Astrocyte (in vitro differentiated cells and primary cell): ENCODE results near the gene FGGY. TPM values are rescaled to one million over a fixed set of nuclear protein-coding genes. Genes with fewer than 3 reads are reported as not detected.

Experiments used
- DNase-seq: peaks from one replicate; pipeline ENCODE4 v3.0.0-alpha.2; 2010; ENCODE audit warnings: low read depth
- FAIRE-seq: peaks from 2 replicates; lab custom pipeline; 2011; peaks lifted over from hg19 to GRCh38; lab: Jason Lieb, UNC
- H2AFZ ChIP-seq: 2 replicates; pipeline ENCODE4 v1.6.0; 2012; ENCODE audit warnings: low read depth, low read length, inconsistent platforms
- H3K27ac ChIP-seq: 2 replicates; pipeline ENCODE4 v1.5.1; 2011; ENCODE audit warnings: low read depth, low read length, inconsistent platforms
- H3K27me3 ChIP-seq: 2 replicates; pipeline ENCODE4 v1.6.0; 2011; ENCODE audit warnings: low read length, inconsistent platforms; ENCODE audit not compliant: insufficient read depth
- H3K36me3 ChIP-seq: 2 replicates; pipeline ENCODE4 v1.5.1; 2011; ENCODE audit warnings: low read length, inconsistent platforms; ENCODE audit not compliant: insufficient read depth
- H3K4me1 ChIP-seq: 2 replicates; pipeline ENCODE4 v1.5.1; 2011; ENCODE audit warnings: low read length, inconsistent platforms; ENCODE audit not compliant: insufficient read depth
- H3K4me2 ChIP-seq: 2 replicates; pipeline ENCODE4 v1.6.0; 2012; ENCODE audit warnings: low read length, inconsistent platforms
- H3K4me3 ChIP-seq: 2 replicates; pipeline ENCODE4 v1.5.1; 2011; ENCODE audit warnings: low read depth, mild to moderate bottlenecking, low read length, inconsistent platforms; ENCODE audit not compliant: insufficient read depth
- H3K79me2 ChIP-seq: 2 replicates; pipeline ENCODE4 v1.6.0; 2012; ENCODE audit warnings: mild to moderate bottlenecking, low read length, inconsistent platforms; ENCODE audit not compliant: insufficient read depth
- H3K9ac ChIP-seq: 2 replicates; pipeline ENCODE4 v1.6.0; 2012; ENCODE audit warnings: mild to moderate bottlenecking, low read length, inconsistent platforms
- H3K9me3 ChIP-seq: 2 replicates; pipeline ENCODE4 v1.5.1; 2012; ENCODE audit warnings: low read depth, mild to moderate bottlenecking, low read length, inconsistent platforms; ENCODE audit not compliant: insufficient read depth
- H4K20me1 ChIP-seq: 2 replicates; pipeline ENCODE4 v1.6.0; 2012; ENCODE audit warnings: low read length, inconsistent platforms; ENCODE audit not compliant: insufficient read depth
- H3K27ac Mint-ChIP-seq: one replicate; pipeline ENCODE4 v1.8.0; 2021; ENCODE audit warnings: mild to moderate bottlenecking, mixed read lengths; ENCODE audit not compliant: unreplicated experiment
- H3K27me3 Mint-ChIP-seq: one replicate; pipeline ENCODE4 v1.8.0; 2021; ENCODE audit warnings: low read depth, mixed read lengths; ENCODE audit not compliant: unreplicated experiment
- H3K36me3 Mint-ChIP-seq: one replicate; pipeline ENCODE4 v1.8.0; 2021; ENCODE audit warnings: low read depth, mixed read lengths; ENCODE audit not compliant: unreplicated experiment
- H3K4me1 Mint-ChIP-seq: one replicate; pipeline ENCODE4 v1.8.0; 2021; ENCODE audit warnings: low read depth, mixed read lengths; ENCODE audit not compliant: unreplicated experiment
- H3K4me3 Mint-ChIP-seq: one replicate; pipeline ENCODE4 v1.8.0; 2021; ENCODE audit warnings: mild to moderate bottlenecking, moderate library complexity, mixed read lengths; ENCODE audit not compliant: unreplicated experiment
- H3K9me3 Mint-ChIP-seq: one replicate; pipeline ENCODE4 v1.8.0; 2021; ENCODE audit warnings: mild to moderate bottlenecking, mixed read lengths; ENCODE audit not compliant: unreplicated experiment
- CTCF ChIP-seq: IDR thresholded peaks from 2 replicates; pipeline ENCODE4 v1.5.1; 2011; ENCODE audit warnings: low read depth, mild to moderate bottlenecking, inconsistent platforms, low read length, moderate library complexity; ENCODE audit not compliant: insufficient read depth
- EZH2 ChIP-seq: IDR thresholded peaks from 2 replicates; pipeline ENCODE4 v1.6.1; 2012; ENCODE audit warnings: mild to moderate bottlenecking, low read length, inconsistent platforms; ENCODE audit not compliant: insufficient read depth
- total RNA-seq: library from RNA; stranded (reverse); gene quantifications from 2 replicates; pipeline ENCODE4 v1.2.1, GENCODE V29; 2021

Gene FGGY
- total RNA-seq, 1 donor from 2014 or later: 6.8 TPM

GRCh38 chr1:59474496-59474895, 177.6 kb downstream of the FGGY start:
- TF ChIP-seq CTCF: no peak
- no peak for TF ChIP-seq EZH2
- no peaks in the 10 kb centered on the region for H3K79me2 ChIP-seq
- H2AFZ ChIP-seq: no peak overlapping the region
- no peak for FAIRE-seq
- H3K4me2 ChIP-seq: no peak overlapping the region
- Mint-ChIP-seq H3K4me1 (peaks cover 17% of the 10 kb centered on the region), H3K9me3 (peaks cover 7% of the 10 kb centered on the region), H3K27ac (no peak overlapping the region), H3K4me3 (no peak overlapping the region), H3K36me3 (peaks cover 9% of the 10 kb centered on the region), H3K27me3 (no peaks in the 10 kb centered on the region)
- no peaks in the 10 kb centered on the region for H3K36me3 ChIP-seq
- no peaks in the 10 kb centered on the region for H3K27me3 ChIP-seq
- no peaks in the 10 kb centered on the region for H4K20me1 ChIP-seq
- no peak overlapping the region for H3K4me3 ChIP-seq
- peaks cover 5% of the 10 kb centered on the region for H3K4me1 ChIP-seq
- H3K9me3 ChIP-seq: no peaks in the 10 kb centered on the region
- H3K9ac ChIP-seq: no peak overlapping the region
- no peak overlapping the region for H3K27ac ChIP-seq
- no peak for DNase-seq

- peaks cover 17% of the 10 kb centered on the region for H3K4me1 Mint-ChIP-seq
Measured at GRCh38 chr1:59475737-59476136, 178.8 kb downstream of the FGGY start.

More at GRCh38 chr1:59475737-59476136, 178.8 kb downstream of the FGGY start:
- no peak overlapping the region for H3K4me3 Mint-ChIP-seq
- Histone ChIP-seq H3K9me3 (no peaks in the 10 kb centered on the region), H3K36me3 (no peaks in the 10 kb centered on the region), H3K4me2 (no peak overlapping the region), H3K79me2 (no peaks in the 10 kb centered on the region), H3K9ac (no peak overlapping the region), H4K20me1 (no peaks in the 10 kb centered on the region), H3K27ac (no peak overlapping the region), H2AFZ (no peak overlapping the region), H3K4me3 (no peak overlapping the region), H3K4me1 (peaks cover 5% of the 10 kb centered on the region), H3K27me3 (no peaks in the 10 kb centered on the region)
- FAIRE-seq: no peak
- peaks cover 4% of the 10 kb centered on the region for H3K9me3 Mint-ChIP-seq
- peaks cover 9% of the 10 kb centered on the region for H3K36me3 Mint-ChIP-seq
- H3K27ac Mint-ChIP-seq: no peak overlapping the region
- TF ChIP-seq EZH2 (no peak), CTCF (no peak)
- H3K27me3 Mint-ChIP-seq: no peaks in the 10 kb centered on the region
- DNase-seq: no peak
